Measurements from ENCODE around the gene THBS2. TPM values are rescaled to one million over a fixed set of nuclear protein-coding genes. Genes with fewer than 3 reads are reported as not detected.

Gene THBS2
- total and polyA plus RNA-seq, 2 donors (not counting 3 experiments of a cell fraction or from before 2014, with no cell fraction given) = 0.08 TPM; not detected in 1

GRCh38 chr6:169293196-169293595 is 39.5 kb upstream of the THBS2 start:
- no peak overlapping the region for H3K27ac ChIP-seq (ENCODE audit: insufficient read depth, low read depth, low read length)
- no peaks in the 10 kb centered on the region for H4K20me1 ChIP-seq (replicated peaks; ENCODE audit: control insufficient read depth, extremely low read depth, insufficient read depth, low read length)
- dilution Hi-C loops (cut with MboI; ENCODE audit: extremely low pct_ligation_motif_present, low sequenced_read_pairs) = no loop called here
- POLR2A ChIA-PET = no interaction called here
- H3K36me3 ChIP-seq (ENCODE audit: control insufficient read depth in 2 of 2, extremely low read depth in 1 of 2, insufficient read depth in 2 of 2, low read length in 2 of 2) = no peaks in the 10 kb centered on the region
- TF ChIP-seq POLR2A (IDR thresholded peaks at IDR 0.05; ENCODE audit: low read depth, low read length) (no peak), FOS (IDR thresholded peaks at IDR 0.05; ENCODE audit: borderline replicate concordance, insufficient read depth, low read length) (no peak), JUN (IDR thresholded peaks at IDR 0.05; ENCODE audit: borderline replicate concordance, insufficient read depth, insufficient read length, low read depth) (no peak), MAX (IDR thresholded peaks at IDR 0.05; ENCODE audit: insufficient read depth, insufficient read length) (no peak), EZH2 (IDR thresholded peaks at IDR 0.05; ENCODE audit: borderline replicate concordance, low read depth, low read length, severe bottlenecking) (no peak), CTCF (IDR thresholded peaks at IDR 0.05; ENCODE audit: extremely low read depth in 1 of 2, insufficient read depth in 1 of 2, low read depth in 1 of 2, low read length in 2 of 2) (no peak)
- H3K9me3 ChIP-seq (replicated peaks; ENCODE audit: control insufficient read depth, insufficient read depth, low read length) = peaks cover 2% of the 10 kb centered on the region
- H3K9ac ChIP-seq (replicated peaks; ENCODE audit: extremely low read depth, insufficient read depth, low read length) = no peak overlapping the region
- H2AFZ ChIP-seq (ENCODE audit: low read depth, low read length) = no peak overlapping the region
- no peak overlapping the region for H3K4me3 ChIP-seq (replicated peaks in 1 of 3; ENCODE audit: insufficient read depth in 1 of 3, low read depth in 1 of 3, low read length in 3 of 3)
- no peaks in the 10 kb centered on the region for H3K27me3 ChIP-seq (ENCODE audit: control insufficient read depth in 2 of 2, insufficient read depth in 2 of 2, low read length in 2 of 2)
- CTCF ChIA-PET = no interaction called here
- intact Hi-C loops (cut with micrococcal nuclease) = no loop called here
- BruUV-seq (replicated peaks) = no TSS peak
- no peak for DNase-seq (ENCODE audit: low read depth, low spot score)
- no peaks in the 10 kb centered on the region for H3K4me1 ChIP-seq (ENCODE audit: control insufficient read depth, extremely low read depth, insufficient read depth, low read length)
- no peak overlapping the region for H3K4me2 ChIP-seq (ENCODE audit: insufficient read depth, low read length)
- no peak for FAIRE-seq
- no peaks in the 10 kb centered on the region for H3K79me2 ChIP-seq (ENCODE audit: control insufficient read depth, insufficient read depth, low read length)
- H3K9me1 ChIP-seq (replicated peaks; ENCODE audit: control insufficient read depth, extremely low read depth, insufficient read depth, low read length) = no peaks in the 10 kb centered on the region
